ENCODE data around the gene RNU1-2. TPM values are rescaled to one million over a fixed set of nuclear protein-coding genes. Genes with fewer than 3 reads are reported as not detected.

RNU1-2 gene
- total and polyA plus RNA-seq, 2 of the 8 experiments (the other 6 are each of a cell fraction or from before 2014, with no cell fraction given): 145 to 1,303 TPM

DNA sequence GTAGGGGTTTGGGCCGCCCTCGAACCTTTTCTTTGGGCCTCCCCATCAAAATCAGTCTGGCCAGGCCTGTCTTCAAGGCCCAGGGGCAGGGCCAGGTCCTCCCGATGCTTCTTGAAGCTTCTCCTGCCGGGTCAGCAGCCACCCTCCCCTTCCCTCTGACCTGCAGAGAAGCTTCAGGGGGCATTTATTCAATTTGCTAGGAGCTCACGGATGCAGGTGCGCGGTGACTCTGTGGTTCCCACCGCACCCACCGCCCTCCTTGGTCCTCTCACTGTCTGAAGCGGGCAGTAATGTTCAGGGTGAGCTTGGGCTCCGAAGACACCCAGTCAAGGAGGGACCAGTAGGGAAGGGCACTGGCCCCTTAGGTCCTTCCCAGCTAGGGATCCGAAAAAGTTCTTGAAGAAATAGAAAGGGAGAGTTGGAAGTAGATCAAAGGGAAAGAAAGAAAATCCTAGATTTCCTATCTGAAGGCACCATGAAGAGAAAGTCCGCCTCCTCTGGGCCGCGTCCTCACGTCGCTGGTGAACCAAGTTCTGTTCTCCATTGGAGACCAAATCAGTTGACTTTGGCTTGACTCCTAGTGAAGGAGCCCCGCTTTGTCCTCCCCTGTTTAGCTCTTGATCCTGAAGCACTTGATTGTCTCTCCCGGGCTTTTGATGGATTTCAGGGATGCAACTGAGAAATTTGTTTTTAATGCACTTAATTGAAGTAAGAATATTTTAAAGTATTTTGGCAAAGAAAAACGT is 8.7 kb upstream of the RNU1-2 start:
- Histone ChIP-seq H2BK12ac (ENCODE audit: low read depth, low read length) (no peak overlapping the region), H3K79me2 (ENCODE audit: control insufficient read depth in 1 of 2, insufficient read depth in 2 of 2, low read length in 2 of 2) (no peaks in the 10 kb centered on the region), H4K20me1 (replicated peaks in 1 of 2; ENCODE audit: control insufficient read depth in 1 of 2, insufficient read depth in 2 of 2, low read length in 2 of 2) (no peaks in the 10 kb centered on the region), H3K18ac (ENCODE audit: extremely low read depth, low read length) (no peak overlapping the region; the same call in 1 of the 2 replicates), H3K23me2 (ENCODE audit: low read depth, low read length) (no peaks in the 10 kb centered on the region; the same call in 1 of the 2 replicates), H3K56ac (replicated peaks; ENCODE audit: insufficient read length, low read depth, low read length) (no peak overlapping the region), H3K9me3 (ENCODE audit: insufficient read depth in 2 of 2, low read depth in 1 of 2, low read length in 1 of 2) (no peaks in the 10 kb centered on the region), H2AK5ac (ENCODE audit: low read depth, low read length) (no peak overlapping the region), H3K4me1 (replicated peaks in 1 of 4; ENCODE audit: control insufficient read depth in 3 of 4, insufficient read depth in 4 of 4, low read length in 3 of 4) (no peaks in the 10 kb centered on the region), H2AFZ (ENCODE audit: low read length) (no peak overlapping the region), H4K8ac (ENCODE audit: extremely low read depth, insufficient read depth, low read length) (no peak overlapping the region), H3K4ac (replicated peaks; ENCODE audit: insufficient read length, low read depth, low read length) (no peak overlapping the region), H3K36me3 (ENCODE audit: control insufficient read depth in 2 of 4, insufficient read depth in 4 of 4, low read length in 3 of 4) (no peaks in the 10 kb centered on the region), H4K91ac (replicated peaks; ENCODE audit: insufficient read length, low read length) (no peak overlapping the region), H2BK15ac (ENCODE audit: low read length) (no peak overlapping the region), H3K14ac (ENCODE audit: insufficient read length) (no peak overlapping the region), H3K4me2 (ENCODE audit: insufficient read depth in 1 of 2, low read depth in 2 of 2, low read length in 2 of 2) (no peak overlapping the region), H2BK5ac (ENCODE audit: low read depth, low read length) (no peak overlapping the region), H2BK20ac (ENCODE audit: low read length) (no peak overlapping the region), H3K27me3 (replicated peaks in 1 of 4; ENCODE audit: control insufficient read depth in 3 of 4, extremely low read depth in 1 of 4, insufficient read depth in 3 of 4, low read length in 3 of 4) (no peaks in the 10 kb centered on the region), H4K5ac (ENCODE audit: insufficient read length, low read depth, low read length) (no peak overlapping the region), H3K79me1 (ENCODE audit: low read depth, low read length) (no peaks in the 10 kb centered on the region), H3K9ac (replicated peaks in 1 of 4; ENCODE audit: extremely low read depth in 1 of 4, low read depth in 3 of 4, low read length in 3 of 4) (no peak overlapping the region), H3K4me3 (ENCODE audit: extremely low read depth in 1 of 4, insufficient read depth in 2 of 4, low read depth in 3 of 4, low read length in 4 of 4) (no peak overlapping the region), H2BK120ac (replicated peaks; ENCODE audit: low read depth, low read length) (no peak overlapping the region), H3K27ac (ENCODE audit: low read depth, low read length) (no peak overlapping the region), H3K23ac (ENCODE audit: insufficient read length) (no peak overlapping the region)
- no peak for TF ChIP-seq FOSL1 (IDR thresholded peaks at IDR 0.05; ENCODE audit: insufficient read depth, low read depth, low read length)
- DNase-seq (ENCODE audit: low read depth in 1 of 2, low spot score in 2 of 2): no peak
- CTCF ChIA-PET (ENCODE audit: partially characterized antibody): no interaction called here
- FAIRE-seq: no peak
- 85% methylated on average over 20 of the region's 20 CpGs; no CpG with 5 or more reads in 1 of the 2 experiments for WGBS, 2 experiments (ENCODE audit: extremely low coverage in 1 of 2, insufficient coverage in 1 of 2, insufficient read length in 1 of 2, insufficient replicate concordance in 2 of 2, low coverage in 1 of 2, low lambda C conversion rate in 2 of 2, missing lambda C conversion rate in 1 of 2)
- POLR2A ChIA-PET (ENCODE audit: partially characterized antibody): interaction anchor here (2.1 to 2.5 kb wide), 2 partner anchors 8 to 17 kb away, joined by 8 to 16 read pairs; no protein-coding TSS in a partner anchor

Data from H1 (cell line).